Measurements from ENCODE around the gene PIAS4.

DNA sequence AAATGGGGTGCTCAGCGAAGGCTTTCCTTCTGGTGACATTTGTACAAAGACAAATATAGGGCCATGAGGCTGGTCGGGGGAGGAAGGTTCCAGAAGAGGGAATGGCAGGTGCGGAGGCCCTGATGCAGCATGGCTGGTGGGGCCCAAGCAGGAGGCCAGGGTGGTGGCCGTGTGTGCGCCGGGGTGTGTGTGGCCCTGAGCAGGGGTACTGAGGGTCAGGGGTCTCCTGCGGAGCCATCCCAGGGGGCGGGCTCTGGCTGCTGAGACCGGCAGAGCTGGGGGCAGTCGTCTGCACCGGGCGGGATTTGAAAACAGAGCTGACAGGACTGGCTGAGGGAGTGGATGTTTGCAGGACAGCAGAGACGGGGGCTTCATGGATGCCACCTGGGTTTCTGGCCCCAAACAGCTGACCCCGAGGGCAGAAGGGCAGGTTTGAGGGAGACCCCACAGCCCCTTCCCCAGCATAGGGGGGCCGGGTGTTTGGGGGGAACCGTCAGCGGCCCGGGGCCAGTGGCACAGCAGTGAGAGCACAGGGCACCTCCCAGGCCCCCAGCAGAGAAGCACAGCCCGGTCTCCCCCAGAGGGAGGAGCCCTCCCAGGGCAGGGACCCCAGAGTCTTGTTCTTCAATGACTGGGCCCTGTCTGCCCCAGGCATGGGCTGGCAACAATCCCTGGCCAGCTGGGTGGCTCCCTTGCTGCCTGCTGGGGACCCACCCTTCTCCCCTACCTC, 11.4 kb downstream of the PIAS4 start:
- TF ChIP-seq ZNF217 (CRISPR knock-in tag; IDR thresholded peaks at IDR 0.05): no peak
- TF ChIP-seq, protein P1, sequence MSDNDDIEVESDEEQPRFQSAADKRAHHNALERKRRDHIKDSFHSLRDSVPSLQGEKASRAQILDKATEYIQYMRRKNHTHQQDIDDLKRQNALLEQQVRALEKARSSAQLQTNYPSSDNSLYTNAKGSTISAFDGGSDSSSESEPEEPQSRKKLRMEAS (CRISPR knock-in tag; IDR thresholded peaks at IDR 0.05): no peak
- TF ChIP-seq SMARCC2 (IDR thresholded peaks at IDR 0.05; ENCODE audit: low read depth): no peak
- no peak for TF ChIP-seq ZNF696 (CRISPR knock-in tag; conservative IDR thresholded peaks at IDR 0.05)
- no peak for TF ChIP-seq ZNF311 (CRISPR knock-in tag; IDR thresholded peaks at IDR 0.05)
- TF ChIP-seq, protein P2, sequence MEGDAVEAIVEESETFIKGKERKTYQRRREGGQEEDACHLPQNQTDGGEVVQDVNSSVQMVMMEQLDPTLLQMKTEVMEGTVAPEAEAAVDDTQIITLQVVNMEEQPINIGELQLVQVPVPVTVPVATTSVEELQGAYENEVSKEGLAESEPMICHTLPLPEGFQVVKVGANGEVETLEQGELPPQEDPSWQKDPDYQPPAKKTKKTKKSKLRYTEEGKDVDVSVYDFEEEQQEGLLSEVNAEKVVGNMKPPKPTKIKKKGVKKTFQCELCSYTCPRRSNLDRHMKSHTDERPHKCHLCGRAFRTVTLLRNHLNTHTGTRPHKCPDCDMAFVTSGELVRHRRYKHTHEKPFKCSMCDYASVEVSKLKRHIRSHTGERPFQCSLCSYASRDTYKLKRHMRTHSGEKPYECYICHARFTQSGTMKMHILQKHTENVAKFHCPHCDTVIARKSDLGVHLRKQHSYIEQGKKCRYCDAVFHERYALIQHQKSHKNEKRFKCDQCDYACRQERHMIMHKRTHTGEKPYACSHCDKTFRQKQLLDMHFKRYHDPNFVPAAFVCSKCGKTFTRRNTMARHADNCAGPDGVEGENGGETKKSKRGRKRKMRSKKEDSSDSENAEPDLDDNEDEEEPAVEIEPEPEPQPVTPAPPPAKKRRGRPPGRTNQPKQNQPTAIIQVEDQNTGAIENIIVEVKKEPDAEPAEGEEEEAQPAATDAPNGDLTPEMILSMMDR (IDR thresholded peaks at IDR 0.05 in 2 of 3, conservative IDR thresholded peaks at IDR 0.05 in 1 of 3; ENCODE audit: insufficient read depth in 2 of 3, low read depth in 1 of 3, low read length in 3 of 3): no peak
- TF ChIP-seq ZNF830 (CRISPR knock-in tag; IDR thresholded peaks at IDR 0.05): no peak
- no peak for TF ChIP-seq STAT6 (CRISPR knock-in tag; IDR thresholded peaks at IDR 0.05)
- no peak for TF ChIP-seq MYC (IDR thresholded peaks at IDR 0.05; ENCODE audit: low read depth, low read length)
- TF ChIP-seq MYC (CRISPR knock-in tag; IDR thresholded peaks at IDR 0.05; ENCODE audit: borderline replicate concordance, low read depth): no peak
